Mesendoderm (in vitro differentiated cells): ENCODE results near the gene SEMA6C.

Source experiments
- DNase-seq: peaks from one replicate; pipeline ENCODE4 v3.0.0; 2013
- H2AK5ac ChIP-seq: 2 replicates; pipeline ENCODE4 v1.6.1; 2013; ENCODE audit warnings: low read length, inconsistent platforms
- H2BK120ac ChIP-seq: 2 replicates; pipeline ENCODE4 v1.6.1; 2013; ENCODE audit warnings: low read depth, mild to moderate bottlenecking, low read length, moderate library complexity, mixed read lengths
- H2BK15ac ChIP-seq: replicated peaks from 2 replicates; pipeline ENCODE4 v1.6.1; 2013; ENCODE audit warnings: low read depth, mild to moderate bottlenecking, moderate library complexity
- H2BK5ac ChIP-seq: 2 replicates; pipeline ENCODE4 v1.6.1; 2013; ENCODE audit warnings: low read length, inconsistent platforms
- H3K18ac ChIP-seq: 2 replicates; pipeline ENCODE4 v1.6.1; 2013; ENCODE audit warnings: mild to moderate bottlenecking, low read length, mixed read lengths
- H3K23ac ChIP-seq: one replicate; pipeline ENCODE4 v1.6.1; 2013; ENCODE audit warnings: low read length
- H3K27ac ChIP-seq: 2 replicates; pipeline ENCODE4 v1.5.1; 2013; ENCODE audit warnings: low read depth, mild to moderate bottlenecking, inconsistent platforms, low read length, moderate library complexity
- H3K27me3 ChIP-seq: 2 replicates; pipeline ENCODE4 v1.6.1; 2013; ENCODE audit warnings: low read length, control low read depth, mild to moderate bottlenecking, inconsistent platforms; ENCODE audit not compliant: insufficient read depth, poor library complexity
- H3K36me3 ChIP-seq: 2 replicates; pipeline ENCODE4 v1.6.1; 2013; ENCODE audit warnings: low read length, inconsistent platforms; ENCODE audit not compliant: control insufficient read depth, insufficient read depth
- H3K4ac ChIP-seq: one replicate; pipeline ENCODE4 v1.6.1; 2013; ENCODE audit warnings: low read depth, mild to moderate bottlenecking, low read length, moderate library complexity
- H3K4me1 ChIP-seq: 2 replicates; pipeline ENCODE4 v1.6.1; 2013; ENCODE audit warnings: low read depth, low read length, inconsistent platforms; ENCODE audit not compliant: control insufficient read depth
- H3K4me2 ChIP-seq: 2 replicates; pipeline ENCODE4 v1.6.1; 2013; ENCODE audit warnings: low read length
- H3K4me3 ChIP-seq: 2 replicates; pipeline ENCODE4 v1.5.1; 2013; ENCODE audit warnings: mild to moderate bottlenecking, low read length
- H3K56ac ChIP-seq: one replicate; pipeline ENCODE4 v1.6.1; 2013; ENCODE audit warnings: low read length
- H3K79me1 ChIP-seq: 2 replicates; pipeline ENCODE4 v1.6.1; 2013; ENCODE audit warnings: low read length, inconsistent platforms
- H3K79me2 ChIP-seq: 2 replicates; pipeline ENCODE4 v1.6.1; 2013; ENCODE audit warnings: mild to moderate bottlenecking, low read length; ENCODE audit not compliant: control insufficient read depth, insufficient read depth
- H3K9ac ChIP-seq: 2 replicates; pipeline ENCODE4 v1.6.1; 2013; ENCODE audit warnings: low read length, inconsistent platforms
- H4K5ac ChIP-seq: one replicate; pipeline ENCODE4 v1.6.1; 2013; ENCODE audit warnings: low read length
- H4K8ac ChIP-seq: one replicate; pipeline ENCODE4 v1.6.1; 2013; ENCODE audit warnings: low read depth, mild to moderate bottlenecking, control low read depth, low read length, moderate library complexity
- WGBS: extraction: QIAGEN DNeasy Blood & Tissue Kit; methylation state at CpG from one replicate; pipeline ENCODE4 v1.1.7; 2013; ENCODE audit warnings: low lambda C conversion rate, missing lambda C conversion rate; ENCODE audit not compliant: insufficient coverage; ENCODE audit errors: extremely low coverage; 5-methylcytosine and 5-hydroxymethylcytosine counted together

The SEMA6C gene

DNA sequence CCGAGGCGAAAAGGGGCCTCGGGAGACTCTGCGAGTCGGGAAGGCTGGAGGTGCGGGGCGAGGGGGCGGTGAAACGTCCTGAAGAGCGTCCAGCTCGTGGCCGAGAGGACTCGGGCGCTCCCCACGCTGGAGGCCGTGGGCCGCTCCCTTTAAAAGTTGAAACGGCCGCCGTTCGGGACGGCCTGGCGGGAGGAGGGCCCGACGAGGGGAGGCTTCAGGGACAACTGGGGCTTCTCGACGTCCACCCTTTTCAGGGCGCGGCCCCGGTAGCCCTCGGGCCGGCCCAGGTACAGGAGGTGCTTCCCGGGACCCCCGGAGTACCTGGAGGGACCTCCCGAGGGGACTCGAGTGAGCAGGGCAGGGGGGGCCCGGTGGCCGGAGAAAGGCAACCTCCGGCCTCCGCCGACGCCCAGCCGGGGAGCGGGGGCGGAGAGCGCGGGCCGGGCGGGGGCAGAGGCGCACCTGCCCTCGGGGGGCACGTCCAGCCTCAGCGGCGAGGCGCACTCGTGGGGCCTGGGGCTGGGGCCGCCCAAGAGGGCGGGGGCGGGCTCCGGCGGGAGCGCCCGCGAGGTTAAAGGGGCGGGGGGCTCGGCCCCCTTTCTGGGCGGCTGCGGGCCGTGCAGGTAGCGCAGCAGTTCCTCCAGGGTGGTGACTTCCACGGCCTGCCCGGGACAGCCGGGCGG is 14.0 kb downstream of the SEMA6C start:
- Histone ChIP-seq H3K9ac (peak overlapping the region; percentile 84), H3K4me2 (peak overlapping the region; percentile 71), H3K4ac (peak overlapping the region; percentile 74), H2BK15ac (no peak overlapping the region), H3K36me3 (no peaks in the 10 kb centered on the region), H3K4me3 (no peak overlapping the region), H3K79me1 (no peaks in the 10 kb centered on the region), H2AK5ac (no peak overlapping the region), H4K8ac (no peak overlapping the region), H2BK5ac (no peak overlapping the region), H3K79me2 (no peaks in the 10 kb centered on the region), H3K27ac (no peak overlapping the region), H3K56ac (peak overlapping the region; percentile 77), H4K5ac (no peak overlapping the region), H3K18ac (peak overlapping the region; percentile 88), H3K4me1 (no peaks in the 10 kb centered on the region), H3K23ac (no peak overlapping the region), H3K27me3 (no peaks in the 10 kb centered on the region), H2BK120ac (no peak overlapping the region)
- no CpG with 5 or more reads among the region's 74 CpGs for WGBS
- no peak for DNase-seq

DNA sequence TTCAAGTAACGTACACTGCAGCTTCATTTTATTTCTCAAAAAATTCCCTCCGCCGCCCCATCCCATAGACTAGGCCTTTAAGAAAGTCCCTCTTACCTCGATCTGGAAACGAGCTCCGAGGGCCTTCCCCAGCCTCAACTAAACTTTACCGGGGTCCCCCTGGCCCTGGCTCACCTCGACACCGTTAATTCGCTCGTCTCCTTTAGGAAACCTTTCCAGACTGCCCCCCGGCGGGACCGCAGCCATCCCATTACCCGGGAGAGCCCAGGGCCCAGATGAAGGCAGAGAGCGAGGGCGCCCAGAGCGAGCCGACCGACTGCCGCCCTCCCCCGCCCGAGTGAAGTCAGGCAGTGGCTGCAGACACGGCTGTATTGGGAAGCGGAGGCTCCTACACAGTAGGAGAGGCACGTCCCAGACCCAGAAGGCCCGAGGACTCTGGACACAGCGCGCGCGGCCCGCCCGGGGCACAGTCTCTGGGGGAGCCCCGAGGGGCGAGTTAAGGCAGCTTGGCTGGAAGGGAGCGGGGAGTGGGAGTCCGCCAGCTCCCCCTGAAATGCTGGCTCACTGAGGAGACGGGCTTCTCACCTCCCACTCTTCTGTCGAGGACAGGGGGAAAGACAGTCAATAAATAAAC is 14.6 kb downstream of the SEMA6C start:
- Histone ChIP-seq H2AK5ac (no peak overlapping the region), H3K18ac (peak overlapping the region; percentile 88), H2BK120ac (no peak overlapping the region), H3K56ac (peak overlapping the region; percentile 77), H4K8ac (peak overlapping the region; percentile 28), H3K79me2 (no peaks in the 10 kb centered on the region), H4K5ac (no peak overlapping the region), H2BK5ac (no peak overlapping the region), H3K9ac (peak overlapping the region; percentile 84), H3K4me2 (peak overlapping the region; percentile 71), H3K23ac (no peak overlapping the region), H3K36me3 (no peaks in the 10 kb centered on the region), H3K4ac (no peak overlapping the region), H2BK15ac (no peak overlapping the region), H3K4me3 (peak overlapping the region; percentile 15), H3K27ac (peak overlapping the region; percentile 30), H3K27me3 (no peaks in the 10 kb centered on the region), H3K4me1 (no peaks in the 10 kb centered on the region), H3K79me1 (no peaks in the 10 kb centered on the region)
- no CpG with 5 or more reads among the region's 39 CpGs for WGBS
- DNase-seq: peak; percentile 77

DNA sequence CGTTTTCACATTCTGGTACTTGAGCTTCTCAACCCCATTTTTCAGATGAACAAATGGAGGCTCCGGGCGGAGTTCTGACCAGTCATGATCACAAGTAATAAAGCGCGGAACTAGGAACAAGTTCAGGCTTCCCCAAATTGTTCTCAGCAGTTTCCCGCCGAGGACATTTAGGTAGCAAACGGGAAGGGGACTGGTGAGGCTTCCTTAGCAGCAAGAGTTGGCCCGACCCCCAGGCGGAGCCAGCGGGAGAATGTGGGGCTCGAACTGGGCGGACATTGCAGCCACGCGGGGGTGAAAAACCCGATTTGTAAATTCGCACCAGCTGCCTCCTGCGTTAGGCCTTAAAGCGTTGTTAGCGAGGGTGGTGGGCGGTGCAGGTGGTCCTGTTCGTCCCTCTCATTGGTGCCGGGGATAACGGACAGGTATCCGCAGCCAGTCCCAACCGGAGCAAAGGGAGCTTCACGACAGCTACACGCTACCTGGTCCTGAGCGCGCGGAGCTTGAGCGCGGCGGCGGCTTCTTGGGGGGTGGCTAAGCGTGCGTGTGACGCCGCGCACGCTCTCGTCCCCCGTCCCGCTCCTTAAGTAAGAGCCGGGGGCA is 15.3 kb downstream of the SEMA6C start:
- Histone ChIP-seq H3K18ac (peak overlapping the region; percentile 55), H3K4me2 (peak overlapping the region; percentile 77), H3K27ac (no peak overlapping the region), H3K27me3 (no peaks in the 10 kb centered on the region), H3K4ac (peak overlapping the region; percentile 45), H3K9ac (peak overlapping the region; percentile 84), H3K4me3 (no peak overlapping the region), H4K8ac (no peak overlapping the region), H3K36me3 (no peaks in the 10 kb centered on the region), H3K4me1 (no peaks in the 10 kb centered on the region), H2BK5ac (no peak overlapping the region), H4K5ac (no peak overlapping the region), H2AK5ac (no peak overlapping the region), H2BK120ac (no peak overlapping the region), H3K79me1 (no peaks in the 10 kb centered on the region), H2BK15ac (no peak overlapping the region), H3K23ac (no peak overlapping the region), H3K56ac (peak overlapping the region; percentile 87), H3K79me2 (no peaks in the 10 kb centered on the region)
- peak; percentile 99 for DNase-seq
- no CpG with 5 or more reads among the region's 45 CpGs for WGBS

DNA sequence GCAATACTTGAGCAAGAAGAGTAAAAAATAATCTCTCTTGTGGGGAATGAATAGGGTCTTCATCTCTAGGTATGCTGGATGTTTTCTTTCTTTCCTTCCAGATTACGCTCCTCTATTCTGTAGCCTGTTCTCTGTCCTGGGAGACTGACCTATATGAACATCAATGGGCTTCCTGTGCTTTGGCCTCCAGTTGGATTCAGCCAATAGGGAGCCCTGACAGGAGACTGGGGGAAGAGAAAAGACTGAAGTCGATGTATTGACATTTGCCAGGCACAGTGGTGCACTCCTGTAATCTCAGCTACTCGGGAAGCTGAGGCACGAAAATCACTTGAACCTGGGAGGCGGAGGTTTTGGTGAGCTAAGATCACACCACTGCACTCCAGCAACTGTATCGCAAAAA is 17.6 kb downstream of the SEMA6C start:
- H4K8ac ChIP-seq: no peak overlapping the region
- no peak overlapping the region for H3K4me2 ChIP-seq
- H2BK15ac ChIP-seq: no peak overlapping the region
- H3K56ac ChIP-seq: no peak overlapping the region
- H3K9ac ChIP-seq: no peak overlapping the region
- H3K23ac ChIP-seq: no peak overlapping the region
- no peak overlapping the region for H3K18ac ChIP-seq
- no peak overlapping the region for H4K5ac ChIP-seq
- no CpG with 5 or more reads among the region's 6 CpGs for WGBS
- peaks cover 2% of the 10 kb centered on the region for H3K4me1 ChIP-seq
- H3K79me2 ChIP-seq: no peaks in the 10 kb centered on the region
- H3K79me1 ChIP-seq: no peaks in the 10 kb centered on the region
- no peaks in the 10 kb centered on the region for H3K27me3 ChIP-seq
- no peak overlapping the region for H2BK5ac ChIP-seq
- no peaks in the 10 kb centered on the region for H3K36me3 ChIP-seq
- peak; percentile 34 for DNase-seq
- no peak overlapping the region for H3K4me3 ChIP-seq
- no peak overlapping the region for H3K4ac ChIP-seq
- H2AK5ac ChIP-seq: no peak overlapping the region
- no peak overlapping the region for H2BK120ac ChIP-seq
- no peak overlapping the region for H3K27ac ChIP-seq

DNA sequence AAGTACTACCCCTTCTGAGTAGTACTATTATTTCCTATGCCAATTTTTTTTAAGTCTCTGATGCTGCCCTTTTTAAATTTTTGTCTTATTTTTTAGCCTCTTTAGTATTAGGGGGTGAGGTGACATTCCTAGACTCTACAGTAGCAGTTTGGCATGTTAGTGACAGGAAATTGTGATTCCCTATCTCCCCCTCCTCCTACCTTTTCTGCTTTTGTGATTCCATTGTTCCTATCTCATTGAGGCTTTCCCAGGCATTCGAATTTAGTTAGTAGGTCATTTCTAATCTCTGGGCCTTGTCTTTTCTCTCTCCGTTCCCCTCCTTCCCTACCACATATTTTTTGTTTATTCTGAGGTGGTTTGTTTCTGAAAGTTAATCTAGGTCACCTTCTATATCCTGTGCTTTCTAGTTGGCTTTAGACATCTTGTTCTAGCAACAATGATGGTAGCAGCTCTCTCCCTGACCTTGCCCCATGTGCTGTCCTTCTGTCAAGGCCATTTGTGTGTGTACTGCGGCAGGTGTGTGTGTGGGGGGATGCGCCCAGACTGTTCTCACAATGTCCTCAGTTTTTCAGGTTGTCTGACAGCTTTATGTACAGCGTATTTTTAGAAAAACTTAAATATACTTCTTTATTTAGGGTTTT is 21.5 kb downstream of the SEMA6C start:
- no peak overlapping the region for H3K18ac ChIP-seq
- H3K36me3 ChIP-seq: no peaks in the 10 kb centered on the region
- H2BK120ac ChIP-seq: no peak overlapping the region
- no peak overlapping the region for H3K4ac ChIP-seq
- H3K27ac ChIP-seq: no peak overlapping the region
- H3K79me2 ChIP-seq: no peaks in the 10 kb centered on the region
- no peak overlapping the region for H2BK15ac ChIP-seq
- H3K4me1 ChIP-seq: peaks cover 2% of the 10 kb centered on the region
- H4K8ac ChIP-seq: no peak overlapping the region
- H3K79me1 ChIP-seq: no peaks in the 10 kb centered on the region
- H3K4me3 ChIP-seq: no peak overlapping the region
- H4K5ac ChIP-seq: no peak overlapping the region
- H3K27me3 ChIP-seq: no peaks in the 10 kb centered on the region
- H3K23ac ChIP-seq: no peak overlapping the region
- H2BK5ac ChIP-seq: no peak overlapping the region
- H3K56ac ChIP-seq: peak overlapping the region; percentile 25
- H2AK5ac ChIP-seq: no peak overlapping the region
- no peak overlapping the region for H3K9ac ChIP-seq
- no peak overlapping the region for H3K4me2 ChIP-seq
- WGBS: no CpG with 5 or more reads among the region's 5 CpGs
- DNase-seq: peak; percentile 57
